NB4 (cell line): ENCODE measurements around the gene SLMAP.

ENCODE experiments used
- POLR2A ChIP-seq: IDR thresholded peaks from 2 replicates; pipeline ENCODE4 v1.6.1; 2011; ENCODE audit warnings: mild to moderate bottlenecking; ENCODE audit not compliant: insufficient read length; ENCODE audit errors: extremely low read depth
- TF ChIP-seq, protein P1 (sequence below): IDR thresholded peaks from one replicate; pipeline ENCODE4 v1.5.1; 2012; ENCODE audit warnings: low read depth, low read length
- TF ChIP-seq, protein P2 (sequence below): IDR thresholded peaks from 2 replicates; pipeline ENCODE4 v1.6.1; 2011; ENCODE audit warnings: low read depth, low read length

DNA sequence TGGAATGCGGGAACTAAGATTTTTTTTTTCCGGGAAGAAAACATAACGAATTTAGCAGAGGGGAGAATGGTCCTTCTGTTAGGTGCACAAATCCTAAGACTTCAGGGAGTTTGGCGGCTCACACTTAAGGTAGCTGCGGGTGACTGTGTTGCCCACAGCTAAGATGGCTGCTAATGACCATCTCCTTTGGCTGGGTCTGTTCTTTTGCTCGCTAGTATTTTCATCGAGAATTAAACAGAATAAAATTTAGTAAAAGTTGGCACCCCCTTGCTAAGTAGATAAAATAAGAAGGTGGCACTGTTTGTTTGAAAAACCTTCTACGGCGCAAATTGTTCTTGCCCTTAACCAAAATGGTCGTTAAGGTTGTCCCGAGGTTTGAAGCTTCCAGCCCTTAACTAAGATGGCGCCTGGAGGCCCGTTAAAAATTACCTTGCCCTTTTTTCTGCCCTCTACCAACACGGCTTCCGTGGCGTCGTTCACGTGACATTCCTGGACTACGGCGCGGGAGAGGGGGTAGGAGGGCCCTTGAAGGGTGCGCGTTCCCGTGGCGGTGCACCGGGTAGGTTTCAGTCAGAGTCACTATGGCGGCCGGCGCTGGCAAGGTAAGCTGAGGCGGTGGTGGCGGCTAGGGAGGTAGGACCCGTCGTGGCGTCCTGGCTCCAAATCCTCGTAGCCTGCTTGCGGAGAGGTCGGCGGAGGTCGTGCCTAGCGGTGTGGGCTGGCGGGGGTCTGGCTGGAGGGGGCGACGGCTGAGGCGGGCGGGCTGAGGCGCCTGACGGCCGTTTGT, at the start of gene SLMAP:
- TF ChIP-seq, protein P1, sequence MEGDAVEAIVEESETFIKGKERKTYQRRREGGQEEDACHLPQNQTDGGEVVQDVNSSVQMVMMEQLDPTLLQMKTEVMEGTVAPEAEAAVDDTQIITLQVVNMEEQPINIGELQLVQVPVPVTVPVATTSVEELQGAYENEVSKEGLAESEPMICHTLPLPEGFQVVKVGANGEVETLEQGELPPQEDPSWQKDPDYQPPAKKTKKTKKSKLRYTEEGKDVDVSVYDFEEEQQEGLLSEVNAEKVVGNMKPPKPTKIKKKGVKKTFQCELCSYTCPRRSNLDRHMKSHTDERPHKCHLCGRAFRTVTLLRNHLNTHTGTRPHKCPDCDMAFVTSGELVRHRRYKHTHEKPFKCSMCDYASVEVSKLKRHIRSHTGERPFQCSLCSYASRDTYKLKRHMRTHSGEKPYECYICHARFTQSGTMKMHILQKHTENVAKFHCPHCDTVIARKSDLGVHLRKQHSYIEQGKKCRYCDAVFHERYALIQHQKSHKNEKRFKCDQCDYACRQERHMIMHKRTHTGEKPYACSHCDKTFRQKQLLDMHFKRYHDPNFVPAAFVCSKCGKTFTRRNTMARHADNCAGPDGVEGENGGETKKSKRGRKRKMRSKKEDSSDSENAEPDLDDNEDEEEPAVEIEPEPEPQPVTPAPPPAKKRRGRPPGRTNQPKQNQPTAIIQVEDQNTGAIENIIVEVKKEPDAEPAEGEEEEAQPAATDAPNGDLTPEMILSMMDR: no peak
- TF ChIP-seq, protein P2, sequence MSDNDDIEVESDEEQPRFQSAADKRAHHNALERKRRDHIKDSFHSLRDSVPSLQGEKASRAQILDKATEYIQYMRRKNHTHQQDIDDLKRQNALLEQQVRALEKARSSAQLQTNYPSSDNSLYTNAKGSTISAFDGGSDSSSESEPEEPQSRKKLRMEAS: peak; percentile 86
- TF ChIP-seq POLR2A: peak; percentile 63
